Activated CD8-positive, alpha-beta memory T cell treated with anti-CD3 and anti-CD28 coated beads for 36 hours (primary cell): ENCODE results near the gene STIM1. TPM values are rescaled to one million over a fixed set of nuclear protein-coding genes. Genes with fewer than 3 reads are reported as not detected.

Experiments
- CTCF ChIA-PET: fragments of 350-600 bp; sonication (Branson Sonifier 250); formaldehyde crosslinking; loops from one replicate; lab custom pipeline; 2021; ENCODE audit warnings: antibody characterized with exemption; lab: Charles Lee
- POLR2A ChIA-PET: fragments of 350-600 bp; sonication (Branson Sonifier 250); formaldehyde crosslinking; loops from one replicate; lab custom pipeline; 2021; ENCODE audit warnings: antibody characterized with exemption; lab: Charles Lee
- total RNA-seq, 2 experiments: library from RNA; stranded (reverse); gene quantifications; one replicate each; pipeline ENCODE4 v1.2.3, GENCODE V29; 2021

Gene STIM1
- total RNA-seq, 2 experiments from 2014 or later, result 43.9 to 45.8 TPM

GRCh38 chr11:3861683-3862082 lies 6.2 kb downstream of the STIM1 start:
- ChIA-PET CTCF (no interaction called here), POLR2A (no interaction called here)

- POLR2A ChIA-PET, result interaction anchor here (0.9 kb wide), 1 partner anchor 10 kb away, joined by 3 read pairs; the partner anchor contains the start of gene STIM1
- CTCF ChIA-PET, result interaction anchor here (1.1 to 2.5 kb wide), 3 partner anchors 10 to 119 kb away, joined by 3 to 12 read pairs (median 4); partner anchors contain the start of gene STIM1
These were observed 10.1 kb downstream of the STIM1 start for GRCh38 chr11:3865388-3866193.

GRCh38 chr11:3866206-3866605 lies 10.7 kb downstream of the STIM1 start:
- POLR2A ChIA-PET, result interaction anchor here (0.9 kb wide), 1 partner anchor 11 kb away, joined by 3 read pairs; the partner anchor contains the start of gene STIM1
- CTCF ChIA-PET, result interaction anchor here (1.1 to 2.5 kb wide), 3 partner anchors 11 to 118 kb away, joined by 3 to 12 read pairs (median 4); partner anchors contain the start of gene STIM1

- ChIA-PET CTCF (interaction anchor here (1.0 to 1.4 kb wide), 3 partner anchors 12 to 205 kb away, joined by 3 to 4 read pairs (median 3); partner anchors contain the start of gene STIM1), POLR2A (interaction anchor here (1.4 kb wide), 1 partner anchor 11 kb away, joined by 5 read pairs; the partner anchor contains the start of gene STIM1)
These were observed 11.4 kb downstream of the STIM1 start for GRCh38 chr11:3866836-3867208.

GRCh38 chr11:3867209-3868091 lies 12.0 kb downstream of the STIM1 start:
- CTCF ChIA-PET, result interaction anchor here (1.0 to 1.6 kb wide), 5 partner anchors 12 to 205 kb away, joined by 3 to 7 read pairs (median 4); partner anchors contain the start of genes PGAP2 and STIM1
- POLR2A ChIA-PET, result interaction anchor here (1.4 kb wide), 1 partner anchor 12 kb away, joined by 5 read pairs; the partner anchor contains the start of gene STIM1

- CTCF ChIA-PET, result interaction anchor here (0.7 to 2.2 kb wide), 4 partner anchors 19 to 199 kb away, joined by 3 to 8 read pairs (median 6); partner anchors contain the start of genes RHOG and STIM1
- POLR2A ChIA-PET, result interaction anchor here (1.5 kb wide), 1 partner anchor 16 kb away, joined by 3 read pairs; no protein-coding TSS in a partner anchor
These were observed 18.4 kb downstream of the STIM1 start for GRCh38 chr11:3873712-3874349.

- ChIA-PET CTCF (interaction anchor here (5.0 kb wide), 1 partner anchor 21 kb away, joined by 22 read pairs; the partner anchor contains the start of gene STIM1), POLR2A (no interaction called here)
These were observed 21.1 kb downstream of the STIM1 start for GRCh38 chr11:3876613-3877012.

GRCh38 chr11:3877364-3878257 lies 22.1 kb downstream of the STIM1 start:
- ChIA-PET CTCF (interaction anchor here (0.6 to 5.0 kb wide), 2 partner anchors 22 to 74 kb away, joined by 3 to 22 read pairs; partner anchors contain the start of gene STIM1), POLR2A (interaction anchor here (1.2 to 2.0 kb wide), 2 partner anchors 23 to 36 kb away, joined by 3 to 5 read pairs; partner anchors contain the start of gene STIM1)

- ChIA-PET POLR2A (interaction anchor here (0.5 to 2.0 kb wide), 3 partner anchors 23 to 37 kb away, joined by 3 to 6 read pairs (median 5); partner anchors contain the start of gene STIM1), CTCF (interaction anchor here (0.6 to 5.0 kb wide), 2 partner anchors 23 to 74 kb away, joined by 3 to 22 read pairs; partner anchors contain the start of gene STIM1)
These were observed 22.8 kb downstream of the STIM1 start for GRCh38 chr11:3878258-3878584.

- CTCF ChIA-PET, result interaction anchor here (0.6 to 5.0 kb wide), 3 partner anchors 24 to 186 kb away, joined by 3 to 22 read pairs (median 3); partner anchors contain the start of gene STIM1
- POLR2A ChIA-PET, result no interaction called here
These were observed 23.9 kb downstream of the STIM1 start for GRCh38 chr11:3879216-3879966.

GRCh38 chr11:3879967-3880542 lies 24.6 kb downstream of the STIM1 start:
- POLR2A ChIA-PET, result no interaction called here
- CTCF ChIA-PET, result interaction anchor here (1.0 to 5.0 kb wide), 5 partner anchors 22 to 187 kb away, joined by 3 to 22 read pairs (median 7); partner anchors contain the start of gene STIM1

- ChIA-PET POLR2A (no interaction called here), CTCF (interaction anchor here (1.0 to 2.2 kb wide), 4 partner anchors 22 to 187 kb away, joined by 3 to 11 read pairs (median 5); partner anchors contain the start of gene STIM1)
These were observed 25.3 kb downstream of the STIM1 start for GRCh38 chr11:3880724-3881123.

- ChIA-PET POLR2A (no interaction called here), CTCF (no interaction called here)
These were observed 27.2 kb downstream of the STIM1 start for GRCh38 chr11:3882655-3883054.

- POLR2A ChIA-PET, result no interaction called here
- CTCF ChIA-PET, result interaction anchor here (0.7 kb wide), 2 partner anchors 10 to 99 kb away, joined by 3 to 4 read pairs; no protein-coding TSS in a partner anchor
These were observed 30.4 kb downstream of the STIM1 start for GRCh38 chr11:3885855-3886254.

GRCh38 chr11:3886985-3887384 lies 31.5 kb downstream of the STIM1 start:
- CTCF ChIA-PET, result interaction anchor here (2.5 kb wide), 1 partner anchor 186 kb away, joined by 5 read pairs; no protein-coding TSS in a partner anchor
- POLR2A ChIA-PET, result no interaction called here

GRCh38 chr11:3888876-3889275 lies 33.4 kb downstream of the STIM1 start:
- POLR2A ChIA-PET, result no interaction called here
- CTCF ChIA-PET, result interaction anchor here (2.5 kb wide), 1 partner anchor 184 kb away, joined by 5 read pairs; no protein-coding TSS in a partner anchor
